Mesothelial cell of epicardium (in vitro differentiated cells): ENCODE measurements around the gene RAVER1. TPM values are rescaled to one million over a fixed set of nuclear protein-coding genes. Genes with fewer than 3 reads are reported as not detected.

ENCODE experiments used
- DNase-seq, 2 experiments: peaks; one replicate each; pipeline ENCODE4 v3.0.0; 2021; ENCODE audit warnings: low spot score in 2 of 2; ENCODE audit not compliant: unreplicated experiment in 2 of 2
- H3K27ac Mint-ChIP-seq: 2 replicates; pipeline ENCODE4 v1.8.0; 2021; ENCODE audit warnings: mixed read lengths
- H3K27me3 Mint-ChIP-seq: 2 replicates; pipeline ENCODE4 v1.8.0; 2021; ENCODE audit warnings: low read depth, mixed read lengths
- H3K36me3 Mint-ChIP-seq: 2 replicates; pipeline ENCODE4 v1.8.0; 2021; ENCODE audit warnings: mixed read lengths
- H3K4me1 Mint-ChIP-seq: 2 replicates; pipeline ENCODE4 v1.8.0; 2021; ENCODE audit warnings: mixed read lengths
- H3K4me3 Mint-ChIP-seq: 2 replicates; pipeline ENCODE4 v1.8.0; 2021; ENCODE audit warnings: mild to moderate bottlenecking, moderate library complexity, mixed read lengths
- H3K9me3 Mint-ChIP-seq: 2 replicates; pipeline ENCODE4 v1.8.0; 2021; ENCODE audit warnings: mixed read lengths
- total RNA-seq: library from RNA; stranded (reverse); gene quantifications from 3 replicates; pipeline ENCODE4 v1.2.1, GENCODE V29; 2021
- TF ChIP-seq, protein P1 (sequence below): fragments of 200-600 bp; sonication (generic); IDR thresholded peaks from one replicate; pipeline ENCODE4 v1.5.0; 2021; ENCODE audit warnings: antibody characterized with exemption; ENCODE audit not compliant: unreplicated experiment

The RAVER1 gene
- total RNA-seq, 1 donor from 2014 or later: 51.1 TPM

DNA sequence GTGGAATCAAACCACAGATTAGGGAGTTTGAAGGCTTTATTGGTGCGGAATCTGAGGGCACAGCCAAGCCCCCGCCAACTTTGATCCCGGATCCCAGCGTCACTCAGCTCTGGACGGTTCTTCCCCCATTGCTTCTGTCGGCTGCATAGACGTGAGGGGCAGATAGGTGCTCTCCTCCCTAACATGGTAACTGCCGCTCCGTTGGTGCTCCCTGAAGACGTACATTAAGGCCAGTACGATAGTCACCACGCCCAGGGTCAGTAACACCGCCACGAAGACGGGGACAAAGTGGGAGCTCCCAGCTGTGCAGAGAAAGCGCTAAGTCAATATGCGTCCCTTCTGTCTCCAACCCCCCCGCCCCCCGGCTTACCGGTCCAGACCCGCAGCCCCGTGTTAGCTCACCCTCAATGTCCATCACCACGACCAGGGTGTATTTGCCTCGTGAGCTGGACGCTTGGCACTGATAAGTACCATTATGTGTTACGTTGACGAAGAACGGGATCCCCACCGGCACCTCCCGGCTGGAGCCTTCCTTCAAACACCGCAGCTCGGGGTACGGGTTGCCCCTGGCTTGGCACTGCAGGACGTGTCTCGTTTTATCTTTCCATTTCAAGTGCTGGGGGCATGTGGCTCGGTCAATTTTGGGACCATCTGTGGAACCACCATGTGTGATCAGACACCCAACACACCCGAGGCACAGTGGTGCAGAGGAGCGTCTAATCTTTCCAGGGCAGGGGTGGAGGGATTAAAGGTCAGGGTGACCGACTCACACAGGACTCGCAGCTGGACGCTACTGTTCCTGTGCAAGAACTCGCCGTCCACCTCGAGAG is 644 bp upstream of the RAVER1 start:
- H3K9me3 Mint-ChIP-seq: no peaks in the 10 kb centered on the region
- H3K4me3 Mint-ChIP-seq: peak overlapping the region; percentile 96
- H3K4me1 Mint-ChIP-seq: peaks cover 23% of the 10 kb centered on the region
- no peaks in the 10 kb centered on the region for H3K27me3 Mint-ChIP-seq
- H3K36me3 Mint-ChIP-seq: peaks cover 3% of the 10 kb centered on the region
- TF ChIP-seq, protein P1, sequence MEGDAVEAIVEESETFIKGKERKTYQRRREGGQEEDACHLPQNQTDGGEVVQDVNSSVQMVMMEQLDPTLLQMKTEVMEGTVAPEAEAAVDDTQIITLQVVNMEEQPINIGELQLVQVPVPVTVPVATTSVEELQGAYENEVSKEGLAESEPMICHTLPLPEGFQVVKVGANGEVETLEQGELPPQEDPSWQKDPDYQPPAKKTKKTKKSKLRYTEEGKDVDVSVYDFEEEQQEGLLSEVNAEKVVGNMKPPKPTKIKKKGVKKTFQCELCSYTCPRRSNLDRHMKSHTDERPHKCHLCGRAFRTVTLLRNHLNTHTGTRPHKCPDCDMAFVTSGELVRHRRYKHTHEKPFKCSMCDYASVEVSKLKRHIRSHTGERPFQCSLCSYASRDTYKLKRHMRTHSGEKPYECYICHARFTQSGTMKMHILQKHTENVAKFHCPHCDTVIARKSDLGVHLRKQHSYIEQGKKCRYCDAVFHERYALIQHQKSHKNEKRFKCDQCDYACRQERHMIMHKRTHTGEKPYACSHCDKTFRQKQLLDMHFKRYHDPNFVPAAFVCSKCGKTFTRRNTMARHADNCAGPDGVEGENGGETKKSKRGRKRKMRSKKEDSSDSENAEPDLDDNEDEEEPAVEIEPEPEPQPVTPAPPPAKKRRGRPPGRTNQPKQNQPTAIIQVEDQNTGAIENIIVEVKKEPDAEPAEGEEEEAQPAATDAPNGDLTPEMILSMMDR: no peak
- H3K27ac Mint-ChIP-seq: peak overlapping the region; percentile 97
- DNase-seq: no peak

DNA sequence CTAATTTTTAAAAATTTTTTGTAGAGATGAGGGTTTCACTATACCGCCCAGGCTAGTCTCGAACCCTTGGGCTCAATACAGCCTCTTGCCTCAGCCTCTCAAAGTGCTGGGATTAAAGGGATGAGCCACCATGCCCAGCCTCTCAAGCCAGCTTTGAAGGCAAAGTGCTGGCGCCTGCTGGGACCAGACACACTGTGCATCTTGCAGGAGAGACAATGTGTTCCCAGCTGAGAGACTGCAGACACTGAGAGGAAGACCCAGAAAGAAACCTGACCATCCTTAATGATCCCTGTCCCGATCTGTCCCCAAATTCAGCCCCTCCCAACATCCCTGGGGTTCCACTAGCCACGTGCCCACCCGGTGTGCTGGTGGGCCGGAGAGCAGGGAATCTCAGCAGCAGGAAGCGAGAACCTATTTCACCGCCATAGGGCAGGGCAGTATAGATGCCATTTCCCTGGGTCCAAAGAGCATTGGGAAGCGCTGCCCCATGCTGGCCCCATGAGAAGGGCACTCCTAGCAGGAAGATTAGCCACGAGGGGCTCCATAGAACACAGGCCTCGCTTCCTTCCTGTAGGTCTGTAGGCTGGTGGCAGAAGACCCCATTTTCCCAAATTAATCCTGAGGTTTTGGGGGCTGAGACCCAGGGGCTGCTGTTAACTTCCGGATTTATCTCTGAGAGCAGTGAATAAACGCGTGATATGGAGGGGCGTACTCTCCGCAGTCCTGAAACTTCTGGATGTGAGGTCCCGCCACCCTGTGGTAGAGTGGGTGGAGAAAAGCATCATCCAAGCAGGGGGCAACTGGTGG is 968 bp downstream of the RAVER1 start:
- TF ChIP-seq, protein P1: no peak
- Mint-ChIP-seq H3K27me3 (no peaks in the 10 kb centered on the region), H3K36me3 (peaks cover 3% of the 10 kb centered on the region), H3K4me1 (peaks cover 23% of the 10 kb centered on the region), H3K27ac (peak overlapping the region; percentile 97), H3K9me3 (no peaks in the 10 kb centered on the region), H3K4me3 (peak overlapping the region; percentile 96)
- DNase-seq: no peak

DNA sequence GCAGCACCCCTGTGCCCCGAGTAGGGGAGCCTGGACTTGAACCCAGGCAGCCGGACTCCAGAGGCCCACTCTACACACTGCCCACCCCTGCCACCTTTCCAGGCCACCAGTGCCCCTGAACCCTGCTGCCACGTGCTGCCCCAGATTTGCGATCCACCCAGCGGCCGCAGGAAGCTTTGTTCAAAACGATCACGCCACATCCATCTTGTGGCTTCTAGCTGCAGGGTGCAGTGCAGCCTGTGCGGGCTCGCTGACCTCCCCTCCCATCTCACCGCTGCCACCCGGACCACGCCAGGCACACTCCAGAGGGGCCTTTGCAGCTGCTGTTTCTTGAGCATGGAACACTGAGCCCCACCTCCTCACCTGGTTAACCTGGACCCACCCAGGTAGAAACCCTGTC is 3.8 kb downstream of the RAVER1 start:
- Mint-ChIP-seq H3K36me3 (peaks cover 3% of the 10 kb centered on the region), H3K27me3 (no peaks in the 10 kb centered on the region), H3K4me3 (no peak overlapping the region), H3K9me3 (no peaks in the 10 kb centered on the region), H3K27ac (no peak overlapping the region), H3K4me1 (peaks cover 18% of the 10 kb centered on the region)
- TF ChIP-seq, protein P1: no peak
- no peak for DNase-seq

DNA sequence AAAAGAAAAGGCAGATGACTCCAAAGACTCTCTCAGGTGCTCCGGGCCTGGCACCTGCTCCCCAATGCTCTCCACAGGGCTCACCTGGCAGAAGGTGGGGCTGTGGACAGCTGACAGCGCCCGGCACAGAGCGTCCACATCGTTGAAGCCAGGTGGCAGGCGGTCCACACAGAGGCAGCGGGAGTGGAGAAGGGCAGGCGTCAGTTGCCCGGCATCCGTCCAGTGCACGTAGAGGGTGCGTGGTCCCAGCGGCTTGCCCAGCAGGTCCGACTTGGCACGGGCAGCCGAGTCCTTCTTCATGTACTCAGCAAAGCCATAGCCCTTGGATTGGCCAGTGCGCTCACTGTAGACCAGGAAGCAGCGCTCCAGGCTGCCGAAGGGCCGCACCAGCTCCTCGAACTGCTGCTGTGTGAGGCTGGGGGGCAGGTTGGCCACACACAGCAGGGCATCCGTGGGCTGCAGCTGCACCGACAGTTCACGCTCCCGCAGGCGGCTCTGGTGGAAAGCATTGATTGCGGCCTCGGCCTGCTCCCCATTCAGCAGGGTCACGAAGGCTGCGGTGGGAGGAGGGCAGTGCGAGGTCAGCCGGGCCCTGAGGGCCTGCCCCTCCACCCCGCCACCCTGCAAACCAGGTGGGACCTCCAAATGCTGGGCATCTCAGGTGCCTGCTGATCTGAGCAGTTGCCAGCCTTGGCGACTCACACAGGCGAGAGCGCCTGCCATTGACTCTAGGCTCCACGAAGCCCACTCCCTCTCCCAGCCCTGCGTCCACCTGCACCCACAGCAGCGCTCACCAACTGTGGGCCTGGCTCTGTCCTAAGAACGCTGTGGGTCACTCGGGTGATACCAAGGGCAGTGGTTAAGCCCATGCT is 4.5 kb downstream of the RAVER1 start:
- no peak overlapping the region for H3K27ac Mint-ChIP-seq
- H3K4me3 Mint-ChIP-seq: no peak overlapping the region
- H3K36me3 Mint-ChIP-seq: peaks cover 3% of the 10 kb centered on the region
- no peaks in the 10 kb centered on the region for H3K9me3 Mint-ChIP-seq
- TF ChIP-seq, protein P1: no peak
- H3K4me1 Mint-ChIP-seq: peaks cover 12% of the 10 kb centered on the region
- no peaks in the 10 kb centered on the region for H3K27me3 Mint-ChIP-seq
- no peak for DNase-seq

DNA sequence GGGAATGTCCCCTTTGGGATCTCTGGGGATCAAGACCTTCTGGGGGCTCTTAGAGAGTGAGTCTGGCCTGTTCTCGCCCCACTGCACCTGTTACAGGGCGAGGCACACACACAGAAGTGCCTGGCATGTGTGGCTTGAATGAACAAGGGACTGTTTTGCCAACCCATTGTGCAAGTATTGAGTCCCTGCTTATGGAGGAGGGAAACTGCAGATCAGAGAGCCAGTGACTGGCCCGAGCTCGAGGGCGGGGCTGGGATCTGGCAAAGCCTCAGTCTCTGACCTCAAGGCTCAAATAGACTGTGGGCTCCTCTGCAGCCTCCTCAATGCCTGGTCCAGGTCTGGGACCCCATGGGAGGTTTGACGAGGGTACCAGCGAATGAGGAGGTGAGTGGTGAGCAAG is 5.5 kb downstream of the RAVER1 start:
- Mint-ChIP-seq H3K36me3 (peaks cover 3% of the 10 kb centered on the region), H3K27me3 (no peaks in the 10 kb centered on the region), H3K4me3 (no peak overlapping the region), H3K27ac (no peak overlapping the region), H3K9me3 (no peaks in the 10 kb centered on the region), H3K4me1 (peaks cover 6% of the 10 kb centered on the region)
- TF ChIP-seq, protein P1: no peak
- no peak for DNase-seq
